OCI-LY7 (cell line): ENCODE results near the gene ADAMTS8. TPM values are rescaled to one million over a fixed set of nuclear protein-coding genes. Genes with fewer than 3 reads are reported as not detected.
A peak's percentile ranks its signal among the peaks of the same experiment; 100 is the strongest.

Experiments
- BruUV-seq: library from RNA; stranded (reverse); fragments of 400-500 nt; replicated peaks from 2 replicates; lab custom pipeline; 2021; lab: Mats Ljungman, UMichigan
- CTCF ChIA-PET: fragments of 300-600 bp; sonication (Branson Sonifier 250); formaldehyde crosslinking; loops from one replicate; lab custom pipeline; 2022; ENCODE audit warnings: antibody characterized with exemption; ENCODE audit not compliant: unreplicated experiment; lab: Charles Lee
- POLR2A ChIA-PET: fragments of 300-600 bp; sonication (Branson Sonifier 250); formaldehyde crosslinking; loops from one replicate; lab custom pipeline; 2022; ENCODE audit warnings: antibody characterized with exemption; lab: Charles Lee
- DNase-seq: peaks from one replicate; pipeline ENCODE4 v3.0.0-alpha.2; 2015; ENCODE audit warnings: low spot score
- H2AFZ ChIP-seq: fragments of 200-600 bp; sonication (generic), shearing (Covaris generic); 2 replicates; pipeline ENCODE4 v1.6.1; 2014; ENCODE audit warnings: mild to moderate bottlenecking, antibody characterized with exemption, low read length, moderate library complexity
- H3K27ac ChIP-seq: fragments of 200-600 bp; sonication (generic); 2 replicates; pipeline ENCODE4 v1.5.1; 2014; ENCODE audit warnings: mixed run types, low read depth, mild to moderate bottlenecking, moderate library complexity, low read length, inconsistent platforms; ENCODE audit not compliant: poor library complexity, severe bottlenecking
- H3K36me3 ChIP-seq: fragments of 200-600 bp; sonication (generic); 2 replicates; pipeline ENCODE4 v1.6.1; 2014; ENCODE audit warnings: mild to moderate bottlenecking, antibody characterized with exemption, low read length, moderate library complexity, mixed read lengths; ENCODE audit not compliant: insufficient read depth
- H3K4me1 ChIP-seq: fragments of 200-600 bp; sonication (generic); 2 replicates; pipeline ENCODE4 v1.5.1; 2014; ENCODE audit warnings: mild to moderate bottlenecking, low read length; ENCODE audit not compliant: insufficient read depth, poor library complexity, severe bottlenecking
- H3K4me2 ChIP-seq: fragments of 200-600 bp; sonication (generic); 2 replicates; pipeline ENCODE4 v1.6.1; 2014; ENCODE audit warnings: mild to moderate bottlenecking, low read length
- H3K4me3 ChIP-seq: fragments of 200-600 bp; sonication (generic); 2 replicates; pipeline ENCODE4 v1.5.1; 2014; ENCODE audit warnings: mild to moderate bottlenecking, low read depth, low read length; ENCODE audit not compliant: poor library complexity, severe bottlenecking
- H3K79me2 ChIP-seq: fragments of 200-600 bp; sonication (generic); 2 replicates; pipeline ENCODE4 v1.6.1; 2016; ENCODE audit warnings: low read depth, mild to moderate bottlenecking, low read length, moderate library complexity, mixed read lengths; ENCODE audit not compliant: insufficient read depth
- H3K9me2 ChIP-seq: fragments of 200-600 bp; sonication (generic); 2 replicates; pipeline ENCODE4 v1.6.1; 2016; ENCODE audit warnings: mild to moderate bottlenecking, low read length, mixed read lengths; ENCODE audit not compliant: insufficient read depth
- H3K9me3 ChIP-seq: fragments of 200-600 bp; sonication (generic); 2 replicates; pipeline ENCODE4 v1.6.1; 2014; ENCODE audit warnings: mild to moderate bottlenecking, mixed run types, low read length, mixed read lengths
- H4K20me1 ChIP-seq: fragments of 200-600 bp; sonication (generic); 2 replicates; pipeline ENCODE4 v1.6.1; 2014; ENCODE audit warnings: mild to moderate bottlenecking, antibody characterized with exemption, low read length, moderate library complexity, mixed read lengths; ENCODE audit not compliant: insufficient read depth
- CTCF ChIP-seq: fragments of 200-600 bp; sonication (generic); conservative IDR thresholded peaks from 2 replicates; pipeline ENCODE4 v1.5.1; 2014; ENCODE audit warnings: mild to moderate bottlenecking, antibody characterized with exemption, low read length, moderate library complexity, mixed read lengths
- EZH2phosphoT487 ChIP-seq: fragments of 200-600 bp; sonication (generic); IDR thresholded peaks from 2 replicates; pipeline ENCODE4 v1.6.1; 2018; ENCODE audit warnings: low read depth, borderline replicate concordance, mild to moderate bottlenecking, mixed run types, antibody characterized with exemption, low read length, moderate library complexity, mixed read lengths
- intact Hi-C: fragments of 100-400 bp; cut with micrococcal nuclease; formaldehyde crosslinking; loops from one replicate; pipeline ENCODE4 v1.10.0; 2022; ENCODE audit not compliant: unreplicated experiment
- total RNA-seq, 2 experiments: library from RNA; depleted of rRNA in 1 of 2; stranded (reverse); fragments of >200 nt in 1 of 2; shearing (Covaris generic) in 1 of 2; gene quantifications; 2 replicates each; pipeline ENCODE4 v1.2.3, GENCODE V29; 2014 to 2022

The ADAMTS8 gene
- total RNA-seq, 2 experiments from 2014 or later: not detected

GRCh38 chr11:130431331-130431773 lies 2.9 kb upstream of the ADAMTS8 start:
- intact Hi-C loops: no loop called here
- no peaks in the 10 kb centered on the region for H3K9me3 ChIP-seq
- no peak overlapping the region for H3K4me3 ChIP-seq
- H2AFZ ChIP-seq: no peak overlapping the region
- H4K20me1 ChIP-seq: no peaks in the 10 kb centered on the region
- no peaks in the 10 kb centered on the region for H3K79me2 ChIP-seq
- no peaks in the 10 kb centered on the region for H3K4me1 ChIP-seq
- DNase-seq: peak; percentile 75
- no peaks in the 10 kb centered on the region for H3K9me2 ChIP-seq
- no peak overlapping the region for H3K27ac ChIP-seq
- ChIA-PET POLR2A (interaction anchor here (0.6 kb wide), 1 partner anchor 12 kb away, joined by 7 read pairs; no protein-coding TSS in a partner anchor), CTCF (interaction anchor here (0.6 to 1.0 kb wide), 2 partner anchors 241 to 431 kb away, joined by 3 to 5 read pairs; no protein-coding TSS in a partner anchor)
- no peaks in the 10 kb centered on the region for H3K36me3 ChIP-seq
- TF ChIP-seq CTCF (peak; percentile 77), EZH2phosphoT487 (no peak)
- BruUV-seq: no TSS peak
- H3K4me2 ChIP-seq: no peak overlapping the region

- Histone ChIP-seq H3K27ac (no peak overlapping the region), H3K9me3 (no peaks in the 10 kb centered on the region), H3K79me2 (no peaks in the 10 kb centered on the region), H3K36me3 (no peaks in the 10 kb centered on the region), H2AFZ (no peak overlapping the region), H3K4me2 (no peak overlapping the region), H3K4me3 (no peak overlapping the region), H3K9me2 (no peaks in the 10 kb centered on the region), H4K20me1 (no peaks in the 10 kb centered on the region), H3K4me1 (no peaks in the 10 kb centered on the region)
- BruUV-seq: no TSS peak
- ChIA-PET POLR2A (no interaction called here), CTCF (no interaction called here)
- TF ChIP-seq EZH2phosphoT487 (no peak), CTCF (no peak)
- intact Hi-C loops: no loop called here
- DNase-seq: no peak
These were observed 1.6 kb upstream of the ADAMTS8 start for GRCh38 chr11:130429983-130430382.

- ChIA-PET CTCF (no interaction called here), POLR2A (no interaction called here)
- H4K20me1 ChIP-seq: no peaks in the 10 kb centered on the region
- no peaks in the 10 kb centered on the region for H3K9me3 ChIP-seq
- no peaks in the 10 kb centered on the region for H3K4me1 ChIP-seq
- no peaks in the 10 kb centered on the region for H3K79me2 ChIP-seq
- intact Hi-C loops: no loop called here
- no peak overlapping the region for H3K4me3 ChIP-seq
- no peak overlapping the region for H3K4me2 ChIP-seq
- BruUV-seq: no TSS peak
- no peaks in the 10 kb centered on the region for H3K36me3 ChIP-seq
- H3K9me2 ChIP-seq: no peaks in the 10 kb centered on the region
- H3K27ac ChIP-seq: no peak overlapping the region
- TF ChIP-seq EZH2phosphoT487: no peak
- TF ChIP-seq CTCF: 0 out of 2 replicates have a peak, but pooled peaks have one; percentile 14
- no peak overlapping the region for H2AFZ ChIP-seq
- DNase-seq: no peak
These were observed 792 bp upstream of the ADAMTS8 start for GRCh38 chr11:130429120-130429681.
